Mesenchymal stem cell (in vitro differentiated cells and primary cell): ENCODE measurements around the gene DMBT1.

Experiments used
- DNase-seq: peaks from one replicate; pipeline ENCODE4 v3.0.0-alpha.2; 2013
- H2AFZ ChIP-seq: one replicate; pipeline ENCODE4 v1.6.1; 2013; ENCODE audit warnings: low read depth, mild to moderate bottlenecking, control low read depth, inconsistent platforms, low read length, moderate library complexity
- H2AK5ac ChIP-seq: 2 replicates; pipeline ENCODE4 v1.6.1; 2013; ENCODE audit warnings: low read length, moderate library complexity, mild to moderate bottlenecking, inconsistent platforms; ENCODE audit not compliant: severe bottlenecking
- H2BK120ac ChIP-seq: one replicate; pipeline ENCODE4 v1.6.1; 2013; ENCODE audit warnings: low read depth, mild to moderate bottlenecking, inconsistent platforms, low read length, moderate library complexity
- H2BK12ac ChIP-seq, 2 experiments: one replicate each; pipeline ENCODE4 v1.6.1; 2013; ENCODE audit warnings: inconsistent platforms in 2 of 2, low read length in 2 of 2, mild to moderate bottlenecking in 2 of 2, moderate library complexity in 2 of 2, control low read depth in 1 of 2
- H2BK15ac ChIP-seq: one replicate; pipeline ENCODE4 v1.6.1; 2013; ENCODE audit warnings: mild to moderate bottlenecking, low read depth, inconsistent platforms; ENCODE audit not compliant: poor library complexity, severe bottlenecking
- H2BK5ac ChIP-seq: 2 replicates; pipeline ENCODE4 v1.6.1; 2013; ENCODE audit warnings: low read depth, mild to moderate bottlenecking, low read length, control low read depth, inconsistent platforms; ENCODE audit not compliant: poor library complexity, severe bottlenecking
- H3K14ac ChIP-seq, 2 experiments: one replicate each; pipeline ENCODE4 v1.6.1; 2013; ENCODE audit warnings: inconsistent platforms in 2 of 2, low read length in 2 of 2, control low read depth in 1 of 2, mild to moderate bottlenecking in 1 of 2, moderate library complexity in 1 of 2
- H3K18ac ChIP-seq, 2 experiments: one replicate each; pipeline ENCODE4 v1.6.1; 2013; ENCODE audit warnings: inconsistent platforms in 2 of 2, low read length in 2 of 2, control low read depth in 1 of 2, low read depth in 1 of 2, mild to moderate bottlenecking in 1 of 2
- H3K23ac ChIP-seq, 2 experiments: one replicate each; pipeline ENCODE4 v1.6.1; 2013; ENCODE audit warnings: inconsistent platforms in 2 of 2, low read length in 2 of 2, mild to moderate bottlenecking in 2 of 2, moderate library complexity in 2 of 2, control low read depth in 1 of 2
- H3K27ac ChIP-seq: 2 replicates; pipeline ENCODE4 v1.5.1; 2013; ENCODE audit warnings: mild to moderate bottlenecking, moderate library complexity, low read length, control low read depth, inconsistent platforms; ENCODE audit not compliant: poor library complexity, severe bottlenecking
- H3K27me3 ChIP-seq, 2 experiments: 2 replicates each; pipeline versions ENCODE4 v1.6.1 to v1.7.0; 2013; ENCODE audit warnings: low read length in 2 of 2, mild to moderate bottlenecking in 2 of 2, moderate library complexity in 2 of 2, control low read depth in 1 of 2, inconsistent platforms in 1 of 2; ENCODE audit not compliant: control insufficient read depth in 1 of 2, insufficient read depth in 1 of 2
- H3K36me3 ChIP-seq, 2 experiments: 2 replicates each; pipeline versions ENCODE4 v1.6.1 to v1.7.0; 2013; ENCODE audit warnings: low read length in 2 of 2, control low read depth in 1 of 2, inconsistent platforms in 1 of 2, low read depth in 1 of 2, mild to moderate bottlenecking in 1 of 2; ENCODE audit not compliant: insufficient read depth in 2 of 2, control insufficient read depth in 1 of 2
- H3K4ac ChIP-seq, 2 experiments: one replicate each; pipeline ENCODE4 v1.6.1; 2013; ENCODE audit warnings: inconsistent platforms in 2 of 2, low read length in 2 of 2, mild to moderate bottlenecking in 2 of 2, moderate library complexity in 2 of 2, control low read depth in 1 of 2, low read depth in 1 of 2
- H3K4me1 ChIP-seq: 2 replicates; pipeline ENCODE4 v1.6.1; 2013; ENCODE audit warnings: low read depth, low read length, control low read depth; ENCODE audit not compliant: control insufficient read depth, insufficient read depth
- H3K4me2 ChIP-seq: 2 replicates; pipeline ENCODE4 v1.6.1; 2013; ENCODE audit warnings: low read length, mild to moderate bottlenecking, inconsistent platforms; ENCODE audit not compliant: poor library complexity, severe bottlenecking
- H3K4me3 ChIP-seq, 2 experiments: 2 replicates each; pipeline versions ENCODE4 v1.5.1 to v1.7.0; 2013; ENCODE audit warnings: low read length in 2 of 2, mild to moderate bottlenecking in 2 of 2, control low read depth in 1 of 2, low read depth in 1 of 2; ENCODE audit not compliant: insufficient read depth in 1 of 2
- H3K79me1 ChIP-seq: replicated peaks from 2 replicates; pipeline ENCODE4 v1.6.1; 2013; ENCODE audit warnings: mild to moderate bottlenecking, control low read depth, low read length, inconsistent platforms; ENCODE audit not compliant: poor library complexity, severe bottlenecking
- H3K9ac ChIP-seq: 2 replicates; pipeline ENCODE4 v1.7.0; 2013; ENCODE audit warnings: mild to moderate bottlenecking, low read length, moderate library complexity
- H3K9me3 ChIP-seq: 2 replicates; pipeline ENCODE4 v1.7.0; 2013; ENCODE audit warnings: mild to moderate bottlenecking, low read length; ENCODE audit not compliant: control insufficient read depth
- H4K8ac ChIP-seq: one replicate; pipeline ENCODE4 v1.6.1; 2013; ENCODE audit warnings: inconsistent platforms, mild to moderate bottlenecking, low read length, moderate library complexity
- H4K91ac ChIP-seq: one replicate; pipeline ENCODE4 v1.6.1; 2013; ENCODE audit warnings: mild to moderate bottlenecking, low read length, inconsistent platforms
- WGBS: methylation state at CpG from one replicate; pipeline ENCODE4 v1.1.7; 2013; ENCODE audit warnings: mixed read lengths; 5-methylcytosine and 5-hydroxymethylcytosine counted together

The DMBT1 gene

GRCh38 chr10:122550983-122551382 lies 9.6 kb upstream of the DMBT1 start:
- Histone ChIP-seq H3K4me1 (no peaks in the 10 kb centered on the region), H4K8ac (no peak overlapping the region), H3K23ac (no peak overlapping the region), H2BK15ac (no peak overlapping the region), H2AFZ (no peak overlapping the region), H4K91ac (no peak overlapping the region), H2AK5ac (no peak overlapping the region), H2BK12ac (no peak overlapping the region), H3K79me1 (no peaks in the 10 kb centered on the region), H3K18ac (no peak overlapping the region), H3K9me3 (no peaks in the 10 kb centered on the region), H3K4me3 (no peak overlapping the region), H3K36me3 (no peaks in the 10 kb centered on the region), H3K4me2 (no peak overlapping the region), H2BK120ac (no peak overlapping the region), H3K4ac (no peak overlapping the region), H3K14ac (no peak overlapping the region), H3K27me3 (peaks cover 0 to 5% of the 10 kb centered on the region in 2 experiments), H3K9ac (no peak overlapping the region), H2BK5ac (no peak overlapping the region), H3K27ac (no peak overlapping the region)
- 79% methylated on average over 2 of the region's 3 CpGs for WGBS
- DNase-seq = no peak

DNA sequence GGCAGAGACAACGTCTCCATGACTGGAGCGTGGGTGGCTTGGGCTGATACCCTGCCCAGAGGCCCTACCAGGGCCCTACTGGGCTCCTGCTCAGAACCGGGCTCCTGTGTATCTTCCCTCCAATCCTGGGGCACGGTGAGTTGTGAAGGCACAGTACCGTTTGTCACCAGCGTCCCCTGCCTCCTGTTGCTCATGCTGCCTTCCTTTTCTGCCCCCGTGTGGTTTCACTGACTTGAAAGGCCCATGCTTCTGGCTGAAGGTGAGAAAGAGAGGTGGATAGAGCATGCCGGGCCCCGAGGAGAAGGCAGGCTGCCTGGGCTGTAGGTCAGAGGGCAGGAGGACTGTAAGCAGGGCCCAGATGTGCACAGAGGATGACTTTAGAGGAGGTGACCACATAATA lies 9.1 kb upstream of the DMBT1 start:
- H2AFZ ChIP-seq = no peak overlapping the region
- no peak overlapping the region for H3K23ac ChIP-seq
- no peak overlapping the region for H3K14ac ChIP-seq
- H2BK15ac ChIP-seq = no peak overlapping the region
- H2BK5ac ChIP-seq = no peak overlapping the region
- no peak overlapping the region for H2BK12ac ChIP-seq
- no peak overlapping the region for H3K18ac ChIP-seq
- no peak overlapping the region for H2BK120ac ChIP-seq
- DNase-seq = no peak
- H3K9ac ChIP-seq = no peak overlapping the region
- H4K8ac ChIP-seq = no peak overlapping the region
- H3K79me1 ChIP-seq = no peaks in the 10 kb centered on the region
- H3K4me2 ChIP-seq = no peak overlapping the region
- no peak overlapping the region for H3K27ac ChIP-seq
- peaks cover 2 to 9% of the 10 kb centered on the region in 2 experiments for H3K27me3 ChIP-seq
- no peak overlapping the region for H4K91ac ChIP-seq
- no peak overlapping the region for H2AK5ac ChIP-seq
- no peak overlapping the region for H3K4ac ChIP-seq
- no peak overlapping the region for H3K4me3 ChIP-seq
- no peaks in the 10 kb centered on the region for H3K4me1 ChIP-seq
- H3K36me3 ChIP-seq = no peaks in the 10 kb centered on the region
- 55% methylated on average over 8 of the region's 9 CpGs for WGBS
- no peaks in the 10 kb centered on the region for H3K9me3 ChIP-seq

GRCh38 chr10:122553341-122553740 lies 7.2 kb upstream of the DMBT1 start:
- Histone ChIP-seq H4K8ac (no peak overlapping the region), H3K4me3 (no peak overlapping the region), H3K4me2 (no peak overlapping the region), H2AK5ac (no peak overlapping the region), H3K14ac (no peak overlapping the region), H2BK15ac (no peak overlapping the region), H3K79me1 (no peaks in the 10 kb centered on the region), H3K9me3 (no peaks in the 10 kb centered on the region), H4K91ac (no peak overlapping the region), H2BK5ac (no peak overlapping the region), H2BK12ac (no peak overlapping the region), H3K9ac (no peak overlapping the region), H3K4ac (no peak overlapping the region), H3K27ac (no peak overlapping the region), H3K36me3 (no peaks in the 10 kb centered on the region), H2BK120ac (no peak overlapping the region), H3K4me1 (no peaks in the 10 kb centered on the region), H2AFZ (no peak overlapping the region), H3K27me3 (peaks cover 9 to 22% of the 10 kb centered on the region in 2 experiments), H3K18ac (no peak overlapping the region), H3K23ac (no peak overlapping the region)
- no peak for DNase-seq
- WGBS = 76% methylated on average over 6 of the region's 6 CpGs

DNA sequence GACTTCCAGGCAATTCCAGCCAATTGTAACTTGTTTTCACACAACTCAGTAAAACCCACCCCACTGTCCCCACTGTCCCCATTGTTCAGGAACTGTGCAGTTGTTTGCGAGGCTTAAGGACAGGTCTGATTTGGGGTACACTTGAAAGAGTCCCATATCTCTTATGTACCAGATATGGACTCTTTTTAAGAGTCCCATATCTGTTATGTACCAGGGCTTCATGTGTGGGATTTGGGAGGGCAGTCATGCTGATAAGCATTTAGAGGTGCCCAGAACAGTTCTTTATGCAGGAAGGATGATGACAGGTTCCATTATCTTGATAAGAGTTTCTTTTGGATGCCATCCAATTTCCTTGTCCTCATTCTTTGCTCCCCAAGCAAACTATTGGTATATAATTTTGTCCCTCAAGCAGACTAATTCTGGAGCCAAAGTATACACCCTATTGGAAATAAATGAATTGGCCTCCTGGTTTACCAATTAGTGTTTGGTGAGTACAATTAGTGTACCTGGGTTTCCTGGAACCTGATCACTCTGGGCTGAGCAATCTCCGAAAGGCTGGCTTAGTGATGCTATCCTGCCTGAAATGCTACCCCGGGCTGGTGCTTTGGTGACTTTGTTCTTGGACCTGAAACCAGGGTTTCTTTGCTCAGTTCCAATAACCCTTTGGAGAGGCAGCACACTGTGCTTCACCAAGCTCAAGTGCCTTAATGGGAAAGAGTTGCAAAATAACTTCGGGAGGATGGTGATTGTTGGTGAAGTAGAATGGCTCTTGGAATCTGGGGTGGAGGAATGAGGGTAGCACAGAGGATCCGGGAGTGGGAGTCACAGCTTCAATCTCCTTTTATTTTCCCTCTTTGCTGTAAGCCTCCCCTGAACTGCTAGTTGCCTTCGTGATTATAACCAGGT lies 6.2 kb upstream of the DMBT1 start:
- Histone ChIP-seq H2BK5ac (no peak overlapping the region), H2BK120ac (no peak overlapping the region), H3K18ac (no peak overlapping the region), H3K4me2 (no peak overlapping the region), H3K9me3 (no peaks in the 10 kb centered on the region), H3K4me1 (no peaks in the 10 kb centered on the region), H3K4ac (no peak overlapping the region), H3K14ac (no peak overlapping the region), H2BK12ac (no peak overlapping the region), H4K91ac (no peak overlapping the region), H3K27ac (no peak overlapping the region), H3K36me3 (no peaks in the 10 kb centered on the region), H2AK5ac (no peak overlapping the region), H3K27me3 (peaks cover 16 to 32% of the 10 kb centered on the region in 2 experiments), H2BK15ac (no peak overlapping the region), H4K8ac (no peak overlapping the region), H3K4me3 (no peak overlapping the region), H2AFZ (no peak overlapping the region), H3K79me1 (no peaks in the 10 kb centered on the region), H3K9ac (no peak overlapping the region), H3K23ac (no peak overlapping the region)
- DNase-seq = no peak
- WGBS = 90% methylated on average over 5 of the region's 6 CpGs
